HG03097 (cell line): ENCODE results near the gene CNN1.
"Not testable (repeated sequence)": the region's sequence is repeated elsewhere in the genome, so short reads cannot be mapped to it uniquely, and the experiment has no call there.

ENCODE experiments used
- ATAC-seq: cut with Tn5 transposase; IDR thresholded peaks from one replicate; pipeline ENCODE4 v1.9.1; 2021; ENCODE audit not compliant: unreplicated experiment, low FRiP score

The CNN1 gene

GRCh38 chr19:11598103-11598483 lies 59.4 kb downstream of the CNN1 start:
- ATAC-seq = no peak

GRCh38 chr19:11598746-11599145 lies 60.1 kb downstream of the CNN1 start:
- ATAC-seq = no peak

GRCh38 chr19:11599704-11600103 lies 61.1 kb downstream of the CNN1 start:
- not testable (repeated sequence) for ATAC-seq
